Motor neuron (in vitro differentiated cells): ENCODE data around the gene RTCB. TPM values are rescaled to one million over a fixed set of nuclear protein-coding genes. Genes with fewer than 3 reads are reported as not detected.
"Not testable (repeated sequence)": the region's sequence is repeated elsewhere in the genome, so short reads cannot be mapped to it uniquely, and the experiment has no call there.

ENCODE experiments used
- ATAC-seq, 8 experiments: fragments of 200-7000 bp; cut with Tn5 transposase; replicated peaks in 6 of 8; 2 replicates each; pipeline ENCODE4 v1.8.0; 2021; ENCODE audit warnings: mild to moderate bottlenecking in 8 of 8, moderate library complexity in 8 of 8
- H3K27ac ChIP-seq, 2 donors: fragments of 250-450 bp; sonication (Bioruptor Pico); 2 replicates each; pipeline ENCODE4 v1.9.0; 2021; ENCODE audit warnings: antibody characterized with exemption in 2 of 2, mild to moderate bottlenecking in 2 of 2, moderate library complexity in 1 of 2
- H3K4me1 ChIP-seq, 2 donors: fragments of 250-450 bp; sonication (Bioruptor Pico); replicated peaks in 1 of 2; 2 replicates each; pipeline ENCODE4 v1.6.1; 2021; ENCODE audit warnings: antibody characterized with exemption in 2 of 2, mild to moderate bottlenecking in 2 of 2, moderate library complexity in 1 of 2
- H3K4me3 ChIP-seq, 5 donors: fragments of 250-450 bp; sonication (Bioruptor Pico); 2 replicates each; pipeline ENCODE4 v1.9.0; 2021; ENCODE audit warnings: antibody characterized with exemption in 5 of 5, mild to moderate bottlenecking in 5 of 5, moderate library complexity in 4 of 5
- WGBS, 10 experiments: fragments of 450-650 bp; shearing (Covaris generic); methylation state at CpG; one replicate each; pipeline ENCODE4 v1.0.0; 2022; 5-methylcytosine and 5-hydroxymethylcytosine counted together
- in situ Hi-C, 9 experiments: fragments of 400-800 bp; cut with MboI; loops; one replicate each; pipeline ENCODE4 v1.15.0; 2021; ENCODE audit warnings: low sequenced_read_pairs in 9 of 9, low pct_unique_long_range_greater_than_20kb in 2 of 9; ENCODE audit not compliant: unreplicated experiment in 9 of 9
- total RNA-seq, 8 experiments: library from RNA; unstranded; fragments of 300-600 nt; gene quantifications; 2 replicates each; pipeline versions ENCODE4 v1.2.3 to v1.2.4, GENCODE V29; 2022

RTCB gene
- total RNA-seq, 8 experiments from 2014 or later: 73.0 to 114 (median 81.8) TPM

GRCh38 chr22:32352681-32353080 is 59.4 kb downstream of the RTCB start:
- in situ Hi-C loops: no loop called here
- 60 to 100% (median 86%) methylated on average over 1 to 10 of the region's 14 CpGs; no CpG with 5 or more reads in 4 of the 10 experiments for WGBS, 10 experiments
- no peak for ATAC-seq
- Histone ChIP-seq H3K4me1 (no peaks in the 10 kb centered on the region), H3K4me3 (no peak overlapping the region), H3K27ac (no peak overlapping the region)

- in situ Hi-C loops: not testable (repeated sequence)
- WGBS, 10 experiments: 29 to 100% (median 65%) methylated on average over 1 of the region's 1 CpG; no CpG with 5 or more reads in 6 of the 10 experiments
Measured at GRCh38 chr22:32351875-32352274, 60.2 kb downstream of the RTCB start.

GRCh38 chr22:32348031-32348611 is 63.9 kb downstream of the RTCB start:
- in situ Hi-C loops: no loop called here
- 67 to 100% (median 85%) methylated on average over 1 to 5 of the region's 6 CpGs for WGBS, 10 experiments
- no peak for ATAC-seq

More at GRCh38 chr22:32351875-32352274, 60.2 kb downstream of the RTCB start:
- not testable (repeated sequence) for H3K27ac ChIP-seq, ATAC-seq, H3K4me1 ChIP-seq, H3K4me3 ChIP-seq

GRCh38 chr22:32343941-32344340 is 68.1 kb downstream of the RTCB start:
- no peak for ATAC-seq
- no peak overlapping the region for H3K27ac ChIP-seq
- WGBS, 10 experiments: 17 to 100% (median 59%) methylated on average over 1 to 5 of the region's 5 CpGs; no CpG with 5 or more reads in 2 of the 10 experiments
- peaks cover 0 to 5% of the 10 kb centered on the region in 2 donors for H3K4me1 ChIP-seq
- no peak overlapping the region for H3K4me3 ChIP-seq
- in situ Hi-C loops: no loop called here

More at GRCh38 chr22:32348031-32348611, 63.9 kb downstream of the RTCB start:
- Histone ChIP-seq H3K4me1 (no peaks in the 10 kb centered on the region), H3K27ac (no peak overlapping the region), H3K4me3 (no peak overlapping the region)

GRCh38 chr22:32342977-32343376 is 69.1 kb downstream of the RTCB start:
- no peak for ATAC-seq
- H3K4me1 ChIP-seq: peaks cover 4 to 9% of the 10 kb centered on the region in 2 donors
- no peak overlapping the region for H3K4me3 ChIP-seq
- in situ Hi-C loops: no loop called here
- WGBS, 10 experiments: 0 to 100% (median 93%) methylated on average over 1 to 2 of the region's 2 CpGs; no CpG with 5 or more reads in 1 of the 10 experiments
- no peak overlapping the region for H3K27ac ChIP-seq

GRCh38 chr22:32341122-32341740 is 70.8 kb downstream of the RTCB start:
- in situ Hi-C loops: no loop called here

GRCh38 chr22:32340411-32340810 is 71.6 kb downstream of the RTCB start:
- in situ Hi-C loops: no loop called here
- WGBS, 10 experiments: 0 to 90% (median 50%) methylated on average over 1 to 7 of the region's 11 CpGs; no CpG with 5 or more reads in 3 of the 10 experiments
- peaks cover 26 to 33% of the 10 kb centered on the region in 2 donors for H3K4me1 ChIP-seq
- H3K4me3 ChIP-seq: no peak overlapping the region
- no peak overlapping the region for H3K27ac ChIP-seq
- peak in 3 of 8 experiments; percentile 15 to 33 (median 24) for ATAC-seq

More at GRCh38 chr22:32341122-32341740, 70.8 kb downstream of the RTCB start:
- no peak overlapping the region for H3K4me3 ChIP-seq
- H3K27ac ChIP-seq: no peak overlapping the region
- WGBS, 10 experiments: 20 to 80% (median 47%) methylated on average over 1 to 10 of the region's 13 CpGs; no CpG with 5 or more reads in 3 of the 10 experiments
- ATAC-seq: peak in 3 of 8 experiments; percentile 30 to 45 (median 35)
- H3K4me1 ChIP-seq: peaks cover 19 to 26% of the 10 kb centered on the region in 2 donors

- no peak overlapping the region for H3K27ac ChIP-seq
- no peak overlapping the region for H3K4me3 ChIP-seq
- in situ Hi-C loops: no loop called here
- WGBS, 10 experiments: 47 to 99% (median 83%) methylated on average over 3 to 19 of the region's 23 CpGs; no CpG with 5 or more reads in 1 of the 10 experiments
- peaks cover 32 to 33% of the 10 kb centered on the region in 2 donors for H3K4me1 ChIP-seq
- ATAC-seq: no peak
Measured at GRCh38 chr22:32339190-32340012, 72.6 kb downstream of the RTCB start.

GRCh38 chr22:32338757-32339156 is 73.3 kb downstream of the RTCB start:
- Histone ChIP-seq H3K4me1 (peaks cover 33% of the 10 kb centered on the region in 2 donors), H3K27ac (no peak overlapping the region), H3K4me3 (no peak overlapping the region)
- in situ Hi-C loops: no loop called here
- ATAC-seq: no peak
- 20 to 100% (median 94%) methylated on average over 1 to 10 of the region's 10 CpGs; no CpG with 5 or more reads in 1 of the 10 experiments for WGBS, 10 experiments

Other genes with a start within 250 kb of the RTCB start
- 1 to 10 TPM in 3 of 8 experiments, under 1 TPM in 3, not detected in 2; 0.42 to 1.3 (median 0.89) TPM for gene RFPL2, start 207.2 kb downstream of the RTCB start, total RNA-seq
- under 1 TPM in 2 of 8 experiments, not detected in 6; 0.14 to 0.81 TPM for gene SLC5A4, start 156.9 kb downstream of the RTCB start, total RNA-seq
- under 1 TPM in 2 of 8 experiments, not detected in 6; 0.24 to 0.31 TPM for gene RFPL3, start 54.4 kb downstream of the RTCB start, total RNA-seq
- 1 to 10 TPM in 1 of 8 experiments, under 1 TPM in 1, not detected in 6; 0.11 to 5.0 TPM for gene BPIFC, start 52.2 kb upstream of the RTCB start, total RNA-seq
- gene FBXO7, start 62.6 kb upstream of the RTCB start, total RNA-seq: 100 to 1,000 TPM in 1 of 8 experiments, 10 to 100 TPM in 7; 39.8 to 100 (median 60.2) TPM